Esophagus squamous epithelium (tissue), 4 donors: ENCODE results near the gene HCFC2.

Source experiments
- POLR2A ChIP-seq, 4 donors: fragments of 450-650 bp; IDR thresholded peaks; one replicate each; pipeline ENCODE4 v1.6.1; 2017; ENCODE audit warnings: antibody characterized with exemption in 4 of 4, mild to moderate bottlenecking in 4 of 4, moderate library complexity in 3 of 4
- TF ChIP-seq, protein P1 (sequence below), 6 experiments: fragments of 450-650 bp in 4 of 6; fragments of 200-600 bp in 2 of 6; sonication (generic) in 2 of 6; IDR thresholded peaks; one replicate each; pipeline ENCODE4 v1.5.1; 2016 to 2019; ENCODE audit warnings: antibody characterized with exemption in 6 of 6, mild to moderate bottlenecking in 4 of 6, moderate library complexity in 4 of 6

DNA sequence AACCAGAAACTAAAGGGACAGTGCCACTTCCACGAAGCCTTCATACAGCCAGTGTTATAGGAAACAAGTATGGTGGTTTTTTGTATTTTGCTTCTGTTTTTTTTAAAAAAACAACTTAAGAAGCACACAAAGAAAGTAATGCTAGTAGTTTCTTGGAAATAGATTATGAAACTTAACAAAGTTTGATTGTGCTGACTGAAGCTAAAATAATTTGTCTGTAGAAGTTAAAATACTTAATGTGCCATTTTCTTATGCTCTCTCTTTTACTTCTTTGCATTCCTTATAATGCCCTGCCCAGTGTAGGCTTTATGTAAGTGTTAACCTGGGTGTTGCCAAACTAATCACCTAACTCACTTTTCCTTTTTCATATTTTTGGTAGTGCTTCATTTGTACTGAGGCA is 16.4 kb downstream of the HCFC2 start:
- TF ChIP-seq, protein P1, sequence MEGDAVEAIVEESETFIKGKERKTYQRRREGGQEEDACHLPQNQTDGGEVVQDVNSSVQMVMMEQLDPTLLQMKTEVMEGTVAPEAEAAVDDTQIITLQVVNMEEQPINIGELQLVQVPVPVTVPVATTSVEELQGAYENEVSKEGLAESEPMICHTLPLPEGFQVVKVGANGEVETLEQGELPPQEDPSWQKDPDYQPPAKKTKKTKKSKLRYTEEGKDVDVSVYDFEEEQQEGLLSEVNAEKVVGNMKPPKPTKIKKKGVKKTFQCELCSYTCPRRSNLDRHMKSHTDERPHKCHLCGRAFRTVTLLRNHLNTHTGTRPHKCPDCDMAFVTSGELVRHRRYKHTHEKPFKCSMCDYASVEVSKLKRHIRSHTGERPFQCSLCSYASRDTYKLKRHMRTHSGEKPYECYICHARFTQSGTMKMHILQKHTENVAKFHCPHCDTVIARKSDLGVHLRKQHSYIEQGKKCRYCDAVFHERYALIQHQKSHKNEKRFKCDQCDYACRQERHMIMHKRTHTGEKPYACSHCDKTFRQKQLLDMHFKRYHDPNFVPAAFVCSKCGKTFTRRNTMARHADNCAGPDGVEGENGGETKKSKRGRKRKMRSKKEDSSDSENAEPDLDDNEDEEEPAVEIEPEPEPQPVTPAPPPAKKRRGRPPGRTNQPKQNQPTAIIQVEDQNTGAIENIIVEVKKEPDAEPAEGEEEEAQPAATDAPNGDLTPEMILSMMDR (IDR thresholded peaks at IDR 0.05) = no peak
- no peak for TF ChIP-seq POLR2A (IDR thresholded peaks at IDR 0.05)
